IMR-90 (cell line): ENCODE measurements around the gene FA2H. TPM values are rescaled to one million over a fixed set of nuclear protein-coding genes. Genes with fewer than 3 reads are reported as not detected.
A peak's percentile ranks its signal among the peaks of the same experiment; 100 is the strongest.

Experiments used
- ATAC-seq: fragments of 200-7000 bp; cut with Tn5 transposase; 2 replicates; pipeline ENCODE4 v1.9.1; 2020; ENCODE audit warnings: low read depth, mild to moderate bottlenecking, moderate library complexity
- BruUV-seq: library from RNA; stranded (reverse); fragments of 400-500 nt; replicated peaks from 2 replicates; lab custom pipeline; 2021; lab: Mats Ljungman, UMichigan
- CTCF ChIA-PET: fragments of 300-600 bp; formaldehyde crosslinking; extraction: SDS; loops from one replicate; lab custom pipeline; 2021; ENCODE audit warnings: antibody characterized with exemption; lab: Yijun Ruan, JAX
- POLR2A ChIA-PET: fragments of 300-600 bp; sonication (Branson Sonifier 250); formaldehyde crosslinking; loops from one replicate; lab custom pipeline; 2022; ENCODE audit warnings: antibody characterized with exemption; ENCODE audit not compliant: unreplicated experiment; lab: Charles Lee
- DNase-seq: peaks from one replicate; pipeline ENCODE4 v3.0.0; 2013
- H2AFZ ChIP-seq: replicated peaks from 2 replicates; pipeline ENCODE3; 2013; ENCODE audit warnings: low read length, mild to moderate bottlenecking; ENCODE audit not compliant: poor library complexity
- H2AK5ac ChIP-seq: 2 replicates; pipeline ENCODE4 v1.6.1; 2013; ENCODE audit warnings: low read depth, low read length, inconsistent platforms
- H2AK9ac ChIP-seq: replicated peaks from 2 replicates; pipeline ENCODE3; 2013; ENCODE audit warnings: mild to moderate bottlenecking, low read depth, low read length, moderate library complexity; ENCODE audit not compliant: poor library complexity
- H2BK120ac ChIP-seq: 2 replicates; pipeline ENCODE4 v1.6.1; 2013; ENCODE audit warnings: low read depth, low read length, inconsistent platforms
- H2BK15ac ChIP-seq: 3 replicates; pipeline ENCODE4 v1.6.1; 2013; ENCODE audit warnings: low read depth, low read length, inconsistent platforms
- H2BK20ac ChIP-seq: 2 replicates; pipeline ENCODE4 v1.6.1; 2013; ENCODE audit warnings: low read depth, mild to moderate bottlenecking, inconsistent platforms, low read length, moderate library complexity
- H2BK5ac ChIP-seq: 2 replicates; pipeline ENCODE4 v1.6.1; 2013; ENCODE audit warnings: mild to moderate bottlenecking, low read depth, low read length, inconsistent platforms; ENCODE audit not compliant: poor library complexity, severe bottlenecking
- H3K14ac ChIP-seq: replicated peaks from 2 replicates; pipeline ENCODE4 v1.6.1; 2013; ENCODE audit warnings: low read depth, low read length, inconsistent platforms
- H3K18ac ChIP-seq: 2 replicates; pipeline ENCODE4 v1.6.1; 2013; ENCODE audit warnings: low read depth, low read length, control low read depth
- H3K23ac ChIP-seq: 2 replicates; pipeline ENCODE4 v1.6.1; 2013; ENCODE audit warnings: low read depth, low read length, inconsistent platforms
- H3K27ac ChIP-seq: 2 replicates; pipeline ENCODE4 v1.5.1; 2013; ENCODE audit warnings: mild to moderate bottlenecking, control low read depth, low read length; ENCODE audit not compliant: insufficient read depth
- H3K27me3 ChIP-seq: 2 replicates; pipeline ENCODE4 v1.6.1; 2013; ENCODE audit warnings: low read length; ENCODE audit not compliant: control insufficient read depth, insufficient read depth
- H3K36me3 ChIP-seq: 2 replicates; pipeline ENCODE4 v1.6.1; 2013; ENCODE audit warnings: low read length, mixed read lengths; ENCODE audit not compliant: control insufficient read depth, insufficient read depth
- H3K4ac ChIP-seq: 2 replicates; pipeline ENCODE4 v1.6.1; 2013; ENCODE audit warnings: low read depth, low read length, inconsistent platforms
- H3K4me1 ChIP-seq: 2 replicates; pipeline ENCODE4 v1.6.1; 2013; ENCODE audit warnings: low read length, mixed read lengths; ENCODE audit not compliant: control insufficient read depth, insufficient read depth
- H3K4me2 ChIP-seq: 2 replicates; pipeline ENCODE4 v1.6.1; 2013; ENCODE audit warnings: low read depth, mild to moderate bottlenecking, control low read depth, low read length, moderate library complexity
- H3K4me3 ChIP-seq: 2 replicates; pipeline ENCODE4 v1.5.1; 2013; ENCODE audit warnings: low read depth, mild to moderate bottlenecking, control low read depth, low read length, moderate library complexity; ENCODE audit not compliant: insufficient read depth
- H3K56ac ChIP-seq: 2 replicates; pipeline ENCODE4 v1.6.1; 2013; ENCODE audit warnings: low read length, inconsistent platforms; ENCODE audit not compliant: insufficient read depth; ENCODE audit errors: extremely low read depth
- H3K79me1 ChIP-seq, 2 experiments: 2 replicates each; pipeline ENCODE4 v1.6.1; 2013; ENCODE audit warnings: low read length in 2 of 2, inconsistent platforms in 1 of 2, low read depth in 1 of 2
- H3K9ac ChIP-seq: 2 replicates; pipeline ENCODE4 v1.6.1; 2013; ENCODE audit warnings: low read depth, low read length, control low read depth
- H3K9me1 ChIP-seq: 2 replicates; pipeline ENCODE4 v1.6.1; 2013; ENCODE audit warnings: low read length, inconsistent platforms; ENCODE audit not compliant: insufficient read depth
- H3K9me3 ChIP-seq: 2 replicates; pipeline ENCODE4 v1.6.1; 2013; ENCODE audit warnings: low read length; ENCODE audit not compliant: control insufficient read depth, insufficient read depth
- H4K20me1 ChIP-seq: 2 replicates; pipeline ENCODE4 v1.6.1; 2013; ENCODE audit warnings: low read length, inconsistent platforms; ENCODE audit not compliant: insufficient read depth
- H4K5ac ChIP-seq: 2 replicates; pipeline ENCODE4 v1.6.1; 2013; ENCODE audit warnings: mild to moderate bottlenecking, low read depth, low read length, control low read depth
- H4K8ac ChIP-seq, 2 experiments: 2 replicates each; pipeline ENCODE4 v1.6.1; 2013; ENCODE audit warnings: low read depth in 2 of 2, low read length in 2 of 2, control low read depth in 1 of 2, inconsistent platforms in 1 of 2
- H4K91ac ChIP-seq: 2 replicates; pipeline ENCODE4 v1.6.1; 2013; ENCODE audit warnings: low read depth, low read length, inconsistent platforms; ENCODE audit not compliant: insufficient read depth
- CEBPB ChIP-seq: IDR thresholded peaks from 2 replicates; pipeline ENCODE4 v1.6.1; 2012; ENCODE audit warnings: low read depth, low read length, improper control_type of control experiment
- SMC3 ChIP-seq: fragments of 150-350 bp; IDR thresholded peaks from 2 replicates; pipeline ENCODE4 v1.6.1; 2016; ENCODE audit warnings: low read depth, mild to moderate bottlenecking, antibody characterized with exemption, low read length, moderate library complexity
- WGBS, 2 experiments: methylation state at CpG; one replicate each; pipeline versions ENCODE4 v1.1.5 to v1.1.7; 2013; ENCODE audit warnings: missing lambda C conversion rate in 2 of 2; ENCODE audit not compliant: insufficient read length in 1 of 2; ENCODE audit errors: extremely low coverage in 2 of 2; 5-methylcytosine and 5-hydroxymethylcytosine counted together
- dilution Hi-C: fragments of 300-500 bp; cut with HindIII; formaldehyde crosslinking; loops from one replicate; pipeline ENCODE4 v1.14.3; 2018; ENCODE audit warnings: low sequenced_read_pairs; ENCODE audit not compliant: unreplicated experiment
- in situ Hi-C: fragments of 300-500 bp; cut with MboI; formaldehyde crosslinking; loops from 3 replicates; pipeline ENCODE4 v1.14.3; 2019; ENCODE audit warnings: low sequenced_read_pairs, inconsistent platforms, mixed read lengths
- intact Hi-C: fragments of 100-400 bp; cut with micrococcal nuclease; formaldehyde crosslinking; loops from 2 replicates; pipeline ENCODE4 v1.10.0; 2022
- polyA plus RNA-seq, 3 experiments: library from polyadenylated mRNA; depleted of rRNA; stranded (reverse); fragments of >200 nt; gene quantifications; 2 replicates each; pipeline ENCODE4 v1.2.3, GENCODE V29; 2012; ENCODE audit warnings: low replicate concordance in 1 of 3
- total RNA-seq: library from RNA; depleted of rRNA; stranded (reverse); fragments of >200 nt; gene quantifications from 2 replicates; pipeline ENCODE4 v1.2.3, GENCODE V29; 2012

Gene FA2H
- total and polyA plus RNA-seq, 2 of the 4 experiments (the other 2 are of a cell fraction), result not detected

DNA sequence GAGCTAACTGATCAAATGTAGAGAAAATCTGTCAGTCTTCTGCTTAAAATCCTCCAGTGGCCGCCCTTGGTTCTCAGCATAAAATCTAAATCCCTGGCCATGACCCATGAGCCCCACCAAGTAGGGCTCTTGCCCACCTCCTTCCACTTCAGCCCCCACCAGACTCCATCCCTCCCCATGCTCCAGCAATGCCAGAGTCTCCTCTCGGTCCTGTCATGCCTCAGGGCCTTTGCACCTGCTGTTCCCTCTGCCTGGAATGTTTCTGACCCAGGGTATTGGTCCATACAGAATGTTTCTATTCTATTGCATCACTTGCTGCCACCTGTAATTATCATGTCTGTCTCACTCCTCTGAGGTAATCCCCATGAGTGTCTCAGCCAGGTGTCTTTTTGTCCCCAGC is 22.4 kb downstream of the FA2H start:
- Histone ChIP-seq H3K23ac (no peak overlapping the region), H3K79me1 (no peaks in the 10 kb centered on the region), H2BK20ac (no peak overlapping the region), H4K5ac (no peak overlapping the region), H3K27ac (no peak overlapping the region), H4K91ac (no peak overlapping the region), H3K36me3 (no peaks in the 10 kb centered on the region), H3K9me3 (no peaks in the 10 kb centered on the region), H3K14ac (no peak overlapping the region), H2BK120ac (no peak overlapping the region), H2BK15ac (no peak overlapping the region), H3K27me3 (peaks cover 8% of the 10 kb centered on the region), H3K4ac (no peak overlapping the region), H3K9me1 (no peaks in the 10 kb centered on the region; the same call in 1 of the 2 replicates), H3K18ac (no peak overlapping the region), H3K9ac (no peak overlapping the region), H2AK5ac (no peak overlapping the region), H2AK9ac (no peak overlapping the region), H4K20me1 (no peaks in the 10 kb centered on the region), H2BK5ac (no peak overlapping the region), H3K4me1 (no peaks in the 10 kb centered on the region), H3K56ac (no peak overlapping the region), H2AFZ (no peak overlapping the region), H3K4me3 (no peak overlapping the region), H4K8ac (no peak overlapping the region), H3K4me2 (no peak overlapping the region)
- DNase-seq (no peak), ATAC-seq (no peak)
- dilution Hi-C loops (no loop called here), intact Hi-C loops (no loop called here), in situ Hi-C loops (no loop called here)
- CTCF ChIA-PET, result no interaction called here
- POLR2A ChIA-PET, result no interaction called here
- BruUV-seq, result no TSS peak
- 0 out of 2 replicates have a peak, but pooled peaks have one; percentile 2 for TF ChIP-seq CEBPB
- no peak for TF ChIP-seq SMC3
- 72% methylated on average over 2 of the region's 2 CpGs; no CpG with 5 or more reads in 1 of the 2 experiments for WGBS, 2 experiments
